Forelimb muscle (tissue), 1 donor: ENCODE data around the gene NEDD4L. TPM values are rescaled to one million over a fixed set of nuclear protein-coding genes. Genes with fewer than 3 reads are reported as not detected.

Experiments
- DNase-seq: peaks from one replicate; pipeline ENCODE4 v3.0.0-alpha.2; 2013; ENCODE audit warnings: low read depth
- polyA plus RNA-seq: library from polyadenylated mRNA; unstranded; fragments of 120-200 nt; gene quantifications from one replicate; pipeline ENCODE4 v1.2.1, GENCODE V29; 2013; ENCODE audit not compliant: insufficient read length

NEDD4L gene
- polyA plus RNA-seq, 1 donor, result 33.6 TPM

- DNase-seq, result no peak
These were observed 243.6 kb downstream of the NEDD4L start for GRCh38 chr18:58287353-58288274.

GRCh38 chr18:58288921-58289797, 245.1 kb downstream of the NEDD4L start:
- no peak for DNase-seq

- no peak for DNase-seq
These were observed 246.2 kb downstream of the NEDD4L start for GRCh38 chr18:58290116-58290695.

GRCh38 chr18:58291131-58291530, 247.1 kb downstream of the NEDD4L start:
- DNase-seq, result no peak

GRCh38 chr18:58292638-58293037, 248.6 kb downstream of the NEDD4L start:
- DNase-seq, result no peak

- no peak for DNase-seq
These were observed 253.2 kb downstream of the NEDD4L start for GRCh38 chr18:58297198-58297597.

- no peak for DNase-seq
These were observed 254.5 kb downstream of the NEDD4L start for GRCh38 chr18:58298251-58299134.

- no peak for DNase-seq
These were observed 255.1 kb downstream of the NEDD4L start for GRCh38 chr18:58299135-58299473.

GRCh38 chr18:58299936-58300335, 255.9 kb downstream of the NEDD4L start:
- DNase-seq, result no peak

- no peak for DNase-seq
These were observed 256.8 kb downstream of the NEDD4L start for GRCh38 chr18:58300867-58301266.

- no peak for DNase-seq
These were observed 258.8 kb downstream of the NEDD4L start for GRCh38 chr18:58302811-58303210.

GRCh38 chr18:58303363-58303762, 259.3 kb downstream of the NEDD4L start:
- DNase-seq, result no peak

GRCh38 chr18:58305792-58306191, 261.8 kb downstream of the NEDD4L start:
- no peak for DNase-seq

GRCh38 chr18:58307441-58307840, 263.4 kb downstream of the NEDD4L start:
- DNase-seq, result no peak

- DNase-seq, result no peak
These were observed 264.4 kb downstream of the NEDD4L start for GRCh38 chr18:58308463-58308862.

GRCh38 chr18:58309099-58309498, 265.1 kb downstream of the NEDD4L start:
- no peak for DNase-seq

- no peak for DNase-seq
These were observed 265.7 kb downstream of the NEDD4L start for GRCh38 chr18:58309610-58310239.

GRCh38 chr18:58310517-58310916, 266.5 kb downstream of the NEDD4L start:
- DNase-seq, result no peak

GRCh38 chr18:58311390-58311789, 267.4 kb downstream of the NEDD4L start:
- no peak for DNase-seq

- no peak for DNase-seq
These were observed 269.5 kb downstream of the NEDD4L start for GRCh38 chr18:58313491-58314032.

GRCh38 chr18:58314284-58314683, 270.3 kb downstream of the NEDD4L start:
- no peak for DNase-seq
